Right lobe of liver (tissue), 4 donors: Measurements from ENCODE around the gene LGALS12.

Experiments
- POLR2A ChIP-seq: fragments of 450-650 bp; IDR thresholded peaks from one replicate; pipeline ENCODE4 v1.6.1; 2017; ENCODE audit warnings: antibody characterized with exemption, mild to moderate bottlenecking
- TF ChIP-seq, protein P1 (sequence below), 4 donors: fragments of 200-600 bp in 3 of 4; fragments of 450-650 bp in 1 of 4; IDR thresholded peaks; one replicate each; pipeline versions ENCODE4 v1.5.1 to v1.8.0; 2016 to 2022; ENCODE audit warnings: antibody characterized with exemption in 4 of 4, mild to moderate bottlenecking in 2 of 4
- donor health status: DM: no; HTN: no; CAD: no.
- donor health status: DM: no; HTN: no; CAD: no.
- donor health status: DM: no; HTN: yes; CAD: no.

DNA sequence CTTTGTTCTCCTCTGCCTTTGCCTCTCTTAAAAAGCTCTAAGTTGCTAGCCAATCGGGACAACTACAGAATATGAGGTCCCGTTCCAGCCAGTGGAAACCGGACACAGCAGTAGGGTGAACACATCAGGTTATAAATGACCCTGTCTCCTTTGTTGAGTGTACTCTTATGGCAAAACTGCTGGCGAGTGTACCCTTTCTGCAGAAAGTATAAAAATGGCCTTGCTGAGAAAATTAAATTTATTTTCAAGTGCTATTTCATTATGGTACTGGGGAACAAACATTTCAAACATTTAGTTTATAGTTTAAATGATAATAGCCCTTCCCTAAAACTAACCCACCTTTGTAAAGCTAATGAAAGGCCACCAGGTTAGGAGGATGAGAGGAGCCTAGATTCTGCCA, 6.0 kb upstream of the LGALS12 start:
- TF ChIP-seq, protein P1, sequence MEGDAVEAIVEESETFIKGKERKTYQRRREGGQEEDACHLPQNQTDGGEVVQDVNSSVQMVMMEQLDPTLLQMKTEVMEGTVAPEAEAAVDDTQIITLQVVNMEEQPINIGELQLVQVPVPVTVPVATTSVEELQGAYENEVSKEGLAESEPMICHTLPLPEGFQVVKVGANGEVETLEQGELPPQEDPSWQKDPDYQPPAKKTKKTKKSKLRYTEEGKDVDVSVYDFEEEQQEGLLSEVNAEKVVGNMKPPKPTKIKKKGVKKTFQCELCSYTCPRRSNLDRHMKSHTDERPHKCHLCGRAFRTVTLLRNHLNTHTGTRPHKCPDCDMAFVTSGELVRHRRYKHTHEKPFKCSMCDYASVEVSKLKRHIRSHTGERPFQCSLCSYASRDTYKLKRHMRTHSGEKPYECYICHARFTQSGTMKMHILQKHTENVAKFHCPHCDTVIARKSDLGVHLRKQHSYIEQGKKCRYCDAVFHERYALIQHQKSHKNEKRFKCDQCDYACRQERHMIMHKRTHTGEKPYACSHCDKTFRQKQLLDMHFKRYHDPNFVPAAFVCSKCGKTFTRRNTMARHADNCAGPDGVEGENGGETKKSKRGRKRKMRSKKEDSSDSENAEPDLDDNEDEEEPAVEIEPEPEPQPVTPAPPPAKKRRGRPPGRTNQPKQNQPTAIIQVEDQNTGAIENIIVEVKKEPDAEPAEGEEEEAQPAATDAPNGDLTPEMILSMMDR (IDR thresholded peaks at IDR 0.05) = no peak
- TF ChIP-seq POLR2A = no peak
